GM21515 (cell line): Measurements from ENCODE around the gene MIA2.
"Not testable (repeated sequence)": the region's sequence is repeated elsewhere in the genome, so short reads cannot be mapped to it uniquely, and the experiment has no call there.

ENCODE experiments used
- ATAC-seq: cut with Tn5 transposase; IDR thresholded peaks from one replicate; pipeline ENCODE4 v1.9.1; 2021; ENCODE audit not compliant: unreplicated experiment

Gene MIA2

DNA sequence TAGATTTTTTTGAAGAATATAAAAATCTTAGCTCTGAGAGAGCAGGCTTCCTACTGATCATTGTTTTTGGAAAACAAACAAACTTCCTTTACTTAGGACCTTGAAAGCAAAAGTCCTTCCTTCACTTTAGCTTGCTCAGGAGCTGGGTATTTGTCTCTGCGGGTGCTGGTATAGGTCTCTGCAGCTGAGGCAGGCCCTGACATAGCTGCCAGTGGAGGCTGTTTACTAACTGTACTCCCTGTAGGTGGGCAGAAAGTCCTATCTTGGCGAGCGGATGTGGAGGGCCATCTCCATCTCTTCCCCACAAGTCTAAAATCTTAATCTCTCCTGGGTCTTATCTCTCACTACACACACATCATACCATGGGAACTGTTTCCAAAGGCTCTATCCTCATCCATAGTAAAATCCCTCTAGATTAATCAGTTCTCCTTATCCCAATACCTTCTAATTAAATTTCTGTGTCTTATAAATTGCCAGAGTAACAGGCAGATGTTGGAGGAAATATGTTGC lies 4.1 kb upstream of the MIA2 start:
- ATAC-seq, result no peak

- no peak for ATAC-seq
These were observed 3.2 kb upstream of the MIA2 start for GRCh38 chr14:39230416-39231035.

DNA sequence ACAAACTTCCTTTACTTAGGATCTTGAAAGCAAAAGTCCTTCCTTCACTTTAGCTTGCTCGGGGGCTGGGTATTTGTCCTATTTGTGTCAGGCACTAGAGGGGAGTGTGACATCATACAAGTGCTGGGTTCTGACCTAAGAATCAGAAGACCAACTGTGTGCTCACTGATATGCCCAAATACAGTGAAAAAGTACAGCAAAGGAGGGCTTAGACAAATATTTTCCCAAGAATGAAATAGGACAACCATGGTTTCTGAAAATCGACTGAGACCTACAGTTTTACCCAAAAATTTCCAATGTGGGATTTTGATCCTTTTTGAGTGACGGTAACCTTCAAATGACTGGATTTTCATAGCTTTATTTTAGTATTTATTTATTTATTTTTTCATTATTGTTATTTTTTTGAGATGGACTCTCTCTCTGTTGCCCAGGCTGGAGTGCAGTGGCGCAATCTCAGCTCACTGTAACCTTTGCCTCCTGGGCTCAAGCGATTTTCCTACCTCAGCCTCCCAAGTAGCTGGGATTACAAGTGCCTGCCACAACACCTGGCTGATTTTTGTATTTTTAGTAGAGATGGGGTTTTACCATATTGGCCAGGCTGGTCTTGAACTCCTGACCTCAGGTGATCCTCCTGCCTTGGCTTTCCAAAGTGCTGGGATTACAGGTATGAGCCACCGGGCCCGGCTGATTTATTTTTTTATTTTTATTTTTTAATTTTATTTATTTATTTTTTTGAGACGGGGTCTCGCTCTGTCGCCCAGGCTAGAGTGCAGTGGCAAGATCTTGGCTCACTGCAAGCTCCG lies 1.8 kb upstream of the MIA2 start:
- ATAC-seq, result peak; percentile 74

DNA sequence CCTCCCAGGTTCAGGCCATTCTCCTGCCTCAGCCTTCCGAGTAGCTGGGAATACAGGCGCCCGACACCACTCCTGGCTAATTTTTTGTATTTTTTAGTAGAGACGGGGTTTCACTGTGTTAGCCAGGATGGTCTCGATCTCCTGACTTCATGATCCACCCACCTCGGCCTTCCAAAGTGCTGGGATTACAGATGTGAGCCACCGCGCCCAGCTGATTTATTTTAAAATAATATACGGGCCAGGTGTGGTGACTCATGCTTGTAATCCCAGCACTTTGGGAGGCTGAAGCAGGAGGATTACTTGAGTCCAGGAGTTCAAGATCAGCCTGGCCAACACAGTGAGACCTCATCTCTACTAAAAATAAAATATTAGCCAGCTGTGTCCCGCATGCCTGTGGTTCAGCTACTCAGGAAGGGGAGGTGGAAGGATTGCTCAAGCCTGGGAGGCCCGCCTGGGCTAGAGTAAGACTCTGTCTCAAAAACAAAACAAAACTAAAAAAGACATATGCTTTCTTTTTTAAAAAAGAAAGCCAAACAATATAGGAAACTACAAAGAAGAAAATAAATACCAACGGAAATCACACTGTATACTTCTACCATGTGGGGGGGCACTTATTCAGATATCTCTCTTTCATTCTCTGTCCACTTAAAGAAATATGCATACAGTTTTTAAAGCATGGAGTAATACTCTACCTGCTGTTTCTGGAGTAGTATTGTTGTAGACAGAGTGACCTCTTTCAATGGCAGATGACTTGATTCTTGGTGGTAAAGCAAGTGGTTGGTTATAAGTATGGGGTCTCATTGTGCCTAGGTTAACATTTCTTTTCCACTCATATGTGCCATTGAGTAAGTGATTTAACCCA lies 930 bp upstream of the MIA2 start:
- ATAC-seq, result no peak

DNA sequence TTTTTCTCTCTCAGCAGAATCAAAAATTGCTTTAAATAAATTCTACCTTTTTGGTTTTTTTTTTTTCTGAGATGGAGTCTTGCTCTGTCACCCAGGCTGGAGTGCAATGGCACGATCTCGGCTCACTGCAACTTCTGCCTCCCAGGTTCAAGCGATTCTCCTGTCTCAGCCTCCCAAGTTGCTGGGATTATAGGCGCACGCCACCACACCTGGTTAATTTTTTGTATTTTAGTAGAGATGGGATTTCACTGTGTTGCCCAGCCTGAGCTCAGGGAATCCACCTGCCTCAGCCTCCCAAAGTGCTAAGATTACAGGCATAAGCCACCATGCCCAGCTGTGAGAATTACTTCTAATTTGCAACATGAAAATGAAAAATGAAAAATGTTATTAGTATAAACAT lies 1.3 kb downstream of the MIA2 start:
- not testable (repeated sequence) for ATAC-seq

DNA sequence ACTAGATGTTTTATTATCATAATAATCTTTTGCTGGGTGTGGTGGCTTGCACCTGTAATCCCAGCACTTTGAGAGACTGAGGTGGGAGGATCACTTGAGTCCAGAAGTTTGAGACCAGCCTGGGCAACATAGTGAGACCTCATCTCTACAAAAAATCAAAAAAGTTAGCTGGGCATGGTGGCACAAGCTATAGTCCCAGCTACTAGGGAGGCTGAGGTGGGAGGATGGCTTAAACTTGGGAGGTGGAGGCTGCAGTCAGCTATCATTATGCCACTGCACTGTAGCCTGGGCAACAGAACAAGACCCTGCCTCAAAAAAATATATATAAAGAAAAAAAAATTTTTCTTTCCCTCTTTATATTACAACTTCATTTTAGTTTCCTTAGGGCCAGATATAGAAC lies 1.8 kb downstream of the MIA2 start:
- not testable (repeated sequence) for ATAC-seq

- no peak for ATAC-seq
These were observed 7.1 kb downstream of the MIA2 start for GRCh38 chr14:39240769-39241168.

DNA sequence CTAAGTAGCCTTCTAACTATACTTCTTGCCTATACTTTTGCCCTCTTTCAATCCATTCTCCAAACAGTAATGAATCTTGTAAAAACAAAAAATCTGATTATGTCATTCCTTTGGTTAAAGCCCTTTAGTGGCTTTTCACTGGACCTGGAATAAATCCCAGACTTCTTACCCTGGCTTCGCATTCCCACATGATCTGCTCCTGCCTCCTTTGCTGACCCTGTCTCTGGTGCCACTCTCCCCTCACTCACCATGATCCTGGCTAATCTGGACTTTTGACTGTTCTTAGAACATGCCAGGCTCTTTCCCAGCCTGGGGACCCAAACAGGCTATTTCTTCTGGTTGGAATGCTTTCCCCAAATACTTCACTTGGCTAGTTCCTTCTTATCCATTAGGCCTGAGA lies 7.9 kb downstream of the MIA2 start:
- ATAC-seq, result no peak

DNA sequence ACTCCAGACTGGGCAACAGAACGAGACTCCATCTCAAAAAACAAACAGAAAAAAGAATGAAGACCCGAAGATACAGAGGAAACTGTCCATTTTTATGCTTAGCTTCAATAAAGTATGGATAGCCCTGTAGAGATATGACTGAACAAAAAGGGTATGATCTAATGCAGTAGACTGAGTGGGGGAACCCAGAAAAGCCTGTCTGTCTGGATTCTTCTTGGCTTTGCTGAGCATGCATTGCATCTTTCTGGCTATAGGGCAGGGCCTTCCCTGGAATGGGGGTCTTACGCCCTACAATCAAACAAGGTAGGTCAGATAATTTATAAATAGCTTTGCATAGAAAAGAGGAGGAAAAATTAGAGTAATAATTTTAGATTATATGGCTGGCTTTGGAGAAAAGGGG lies 10.1 kb downstream of the MIA2 start:
- ATAC-seq, result no peak

- ATAC-seq, result no peak
These were observed 12.9 kb downstream of the MIA2 start for GRCh38 chr14:39246618-39247017.

- ATAC-seq, result no peak
These were observed 13.5 kb downstream of the MIA2 start for GRCh38 chr14:39247256-39247655.

GRCh38 chr14:39251547-39251946 lies 17.8 kb downstream of the MIA2 start:
- no peak for ATAC-seq

- ATAC-seq, result not testable (repeated sequence)
These were observed 23.7 kb downstream of the MIA2 start for GRCh38 chr14:39257388-39257787.

GRCh38 chr14:39258782-39259545 lies 25.2 kb downstream of the MIA2 start:
- ATAC-seq, result no peak

- ATAC-seq, result not testable (repeated sequence)
These were observed 26.4 kb downstream of the MIA2 start for GRCh38 chr14:39260161-39260560.

DNA sequence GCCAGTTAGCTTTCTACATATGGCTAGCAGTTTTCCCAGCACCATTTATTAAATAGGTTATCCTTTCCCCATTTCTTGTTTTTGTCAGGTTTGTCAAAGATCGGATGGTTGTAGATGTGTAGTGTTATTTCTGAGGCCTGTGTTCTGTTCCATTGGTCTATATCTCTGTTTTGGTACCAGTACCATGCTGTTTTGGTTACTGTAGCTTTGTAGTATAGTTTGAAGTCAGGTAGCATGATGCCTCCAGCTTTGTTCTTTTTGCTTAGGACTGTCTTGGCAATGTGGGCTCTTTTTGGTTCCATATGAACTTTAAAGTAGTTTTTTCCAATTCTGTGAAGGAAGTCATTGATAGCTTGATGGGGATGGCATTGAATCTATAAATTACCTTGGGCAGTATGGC lies 28.5 kb downstream of the MIA2 start:
- ATAC-seq, result not testable (repeated sequence)

- ATAC-seq, result no peak
These were observed 30.3 kb downstream of the MIA2 start for GRCh38 chr14:39264057-39264456.

DNA sequence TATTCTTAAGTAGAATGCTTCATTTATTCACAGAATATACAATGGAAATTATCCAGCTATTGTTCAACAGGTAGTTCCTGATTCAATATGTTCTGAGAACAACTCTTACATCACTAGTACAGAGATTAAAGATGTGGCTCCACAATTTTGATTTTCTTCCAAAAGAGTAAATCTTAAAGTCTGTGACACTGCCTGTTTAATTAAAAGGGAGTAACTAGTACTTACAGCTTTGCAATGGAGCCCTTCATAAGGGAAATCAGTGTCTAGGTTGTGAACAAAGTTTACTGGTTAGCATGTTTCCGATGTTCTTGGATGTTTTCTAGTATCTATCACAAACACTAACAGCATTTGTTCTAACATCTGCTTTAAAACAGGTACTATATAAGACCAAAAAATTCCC lies 30.8 kb downstream of the MIA2 start:
- ATAC-seq, result no peak

- ATAC-seq, result no peak
These were observed 31.3 kb downstream of the MIA2 start for GRCh38 chr14:39265033-39265432.

DNA sequence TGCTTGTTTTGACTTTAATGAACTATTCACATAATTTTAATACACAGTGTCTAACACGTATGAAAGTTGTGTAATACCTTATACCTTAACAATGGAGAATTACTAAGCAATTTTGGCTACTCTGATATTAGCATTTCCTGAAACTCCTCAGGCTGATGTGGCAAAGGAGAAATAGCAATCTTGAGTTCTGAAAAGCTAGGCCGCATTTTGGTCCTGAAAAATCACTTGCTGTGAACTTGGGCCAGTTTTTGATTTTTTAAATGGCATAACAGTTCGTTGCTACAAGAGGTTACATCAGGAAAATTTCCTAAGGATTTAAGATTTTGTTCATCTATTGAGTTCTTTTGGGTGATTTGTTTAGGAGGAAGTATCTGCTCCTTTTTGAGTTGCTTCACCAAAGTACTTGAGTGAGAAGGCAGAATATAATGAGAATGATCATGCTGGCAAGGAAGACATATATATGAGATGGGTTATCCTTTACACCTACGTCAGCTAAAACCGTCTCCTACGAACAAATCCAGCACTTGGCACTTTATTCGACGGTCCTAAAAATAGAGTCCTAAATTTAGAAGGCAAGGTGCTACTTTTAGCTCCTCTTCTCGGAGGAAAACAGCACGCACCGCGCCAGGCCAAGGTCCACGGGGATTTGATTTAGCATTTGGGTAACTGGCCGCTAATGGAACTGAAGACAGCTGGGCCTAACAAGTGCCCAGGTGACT lies 32.2 kb downstream of the MIA2 start:
- no peak for ATAC-seq
